ENCODE data around the gene RGS2.

DNA sequence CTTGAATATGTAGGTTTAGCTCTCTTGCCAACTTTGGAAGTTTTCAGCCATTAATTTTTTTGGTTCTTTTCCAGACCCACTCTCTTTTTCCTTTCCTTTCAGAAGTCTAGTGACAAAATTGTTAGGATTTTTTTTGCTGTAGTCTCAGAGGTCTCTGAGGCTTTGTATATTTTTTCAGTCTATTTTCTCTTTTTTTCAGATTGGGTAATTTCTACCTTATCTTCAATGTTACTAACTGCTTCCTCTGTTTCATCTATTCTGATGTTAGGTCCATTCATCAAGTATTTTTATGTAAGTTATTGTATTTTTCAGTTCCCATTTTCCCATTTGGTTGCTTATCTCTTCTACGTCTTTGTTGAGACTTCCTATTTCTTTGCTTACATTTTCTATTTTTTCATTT lies 15.7 kb downstream of the RGS2 start:
- no peak for TF ChIP-seq CTCF (IDR thresholded peaks at IDR 0.05; ENCODE audit: low read depth, low read length)
- no peak for TF ChIP-seq EZH2phosphoT487 (IDR thresholded peaks at IDR 0.05; ENCODE audit: low read depth)

Measured in OCI-LY3 (cell line).